Endothelial cell of umbilical vein (primary cell): Measurements from ENCODE around the gene COG4. TPM values are rescaled to one million over a fixed set of nuclear protein-coding genes. Genes with fewer than 3 reads are reported as not detected.

ENCODE experiments used
- BruUV-seq: library from RNA; stranded (reverse); fragments of 400-500 nt; replicated peaks from 2 replicates; lab custom pipeline; 2021; lab: Mats Ljungman, UMichigan
- CTCF ChIA-PET: fragments of 300-600, 350-600 bp; sonication (Branson Sonifier 250); formaldehyde crosslinking; loops from one replicate; lab custom pipeline; 2021; ENCODE audit warnings: antibody characterized with exemption, inconsistent platforms; lab: Charles Lee
- POLR2A ChIA-PET: fragments of 300-600, 350-600 bp; sonication (Branson Sonifier 250); formaldehyde crosslinking; loops from one replicate; lab custom pipeline; 2021; ENCODE audit warnings: antibody characterized with exemption, inconsistent platforms; lab: Charles Lee
- DNase-seq: peaks from one replicate; pipeline ENCODE4 v3.0.0-alpha.2; 2011; ENCODE audit warnings: low read depth, low spot score
- FAIRE-seq: peaks from 2 replicates; lab custom pipeline; 2011; peaks lifted over from hg19 to GRCh38; lab: Jason Lieb, UNC
- H2AFZ ChIP-seq: 2 replicates; pipeline ENCODE4 v1.6.0; 2012; ENCODE audit warnings: low read depth, low read length, control low read depth, inconsistent platforms
- H3K27ac ChIP-seq: 2 replicates; pipeline ENCODE4 v1.5.1; 2011; ENCODE audit warnings: low read depth, mild to moderate bottlenecking, control low read depth, low read length, moderate library complexity; ENCODE audit not compliant: insufficient read depth
- H3K27me3 ChIP-seq, 2 experiments: 2 replicates each; pipeline versions ENCODE4 v1.6.0 to v1.6.1; 2011; ENCODE audit warnings: low read length in 2 of 2, mixed read lengths in 1 of 2; ENCODE audit not compliant: control insufficient read depth in 2 of 2, insufficient read depth in 2 of 2
- H3K36me3 ChIP-seq, 2 experiments: 2 replicates in 1 of 2; 3 replicates in 1 of 2; pipeline ENCODE4 v1.5.1; 2011; ENCODE audit warnings: low read length in 2 of 2, mild to moderate bottlenecking in 1 of 2, moderate library complexity in 1 of 2; ENCODE audit not compliant: control insufficient read depth in 2 of 2, insufficient read depth in 2 of 2; ENCODE audit errors: extremely low read depth in 1 of 2
- H3K4me1 ChIP-seq: 3 replicates; pipeline ENCODE4 v1.5.1; 2011; ENCODE audit warnings: mild to moderate bottlenecking, low read length; ENCODE audit not compliant: control insufficient read depth, insufficient read depth; ENCODE audit errors: extremely low read depth
- H3K4me2 ChIP-seq: 2 replicates; pipeline ENCODE4 v1.6.1; 2011; ENCODE audit warnings: low read length, control low read depth, mixed read lengths; ENCODE audit not compliant: insufficient read depth
- H3K4me3 ChIP-seq, 3 experiments: fragments of 200-600 bp in 1 of 3; sonication (generic), shearing (Covaris generic) in 1 of 3; replicated peaks in 1 of 3; 2 replicates each; pipeline ENCODE4 v1.5.1; 2011 to 2016; ENCODE audit warnings: control low read depth in 3 of 3, low read length in 3 of 3, mild to moderate bottlenecking in 2 of 3, inconsistent platforms in 1 of 3, low read depth in 1 of 3, moderate library complexity in 1 of 3; ENCODE audit not compliant: insufficient read depth in 1 of 3
- H3K79me2 ChIP-seq: 2 replicates; pipeline ENCODE4 v1.6.0; 2012; ENCODE audit warnings: low read length, inconsistent platforms; ENCODE audit not compliant: control insufficient read depth, insufficient read depth
- H3K9ac ChIP-seq: replicated peaks from 2 replicates; pipeline ENCODE3; 2011; ENCODE audit warnings: low read length, control low read depth; ENCODE audit not compliant: insufficient read depth; ENCODE audit errors: extremely low read depth
- H3K9me1 ChIP-seq: replicated peaks from 3 replicates; pipeline ENCODE4 v1.6.0; 2011; ENCODE audit warnings: mild to moderate bottlenecking, low read length; ENCODE audit not compliant: control insufficient read depth, insufficient read depth; ENCODE audit errors: extremely low read depth
- H3K9me3 ChIP-seq: replicated peaks from 2 replicates; pipeline ENCODE4 v1.5.1; 2012; ENCODE audit warnings: low read length, inconsistent platforms; ENCODE audit not compliant: control insufficient read depth, insufficient read depth
- H4K20me1 ChIP-seq: replicated peaks from 2 replicates; pipeline ENCODE3; 2011; ENCODE audit warnings: mild to moderate bottlenecking, low read length; ENCODE audit not compliant: control insufficient read depth, insufficient read depth; ENCODE audit errors: extremely low read depth
- EZH2 ChIP-seq: IDR thresholded peaks from 2 replicates; pipeline ENCODE4 v1.6.1; 2012; ENCODE audit warnings: borderline replicate concordance, low read depth, mild to moderate bottlenecking, moderate library complexity, low read length, inconsistent platforms; ENCODE audit not compliant: severe bottlenecking
- FOS ChIP-seq: IDR thresholded peaks from 2 replicates; pipeline ENCODE4 v1.6.1; 2011; ENCODE audit warnings: mild to moderate bottlenecking, low read length, moderate library complexity, borderline replicate concordance; ENCODE audit not compliant: insufficient read depth
- GATA2 ChIP-seq: IDR thresholded peaks from 2 replicates; pipeline ENCODE4 v1.7.0; 2011; ENCODE audit warnings: low read depth, mild to moderate bottlenecking, moderate library complexity, mixed read lengths, low read length; ENCODE audit not compliant: insufficient read length, insufficient read depth
- JUN ChIP-seq: IDR thresholded peaks from 2 replicates; pipeline ENCODE4 v1.6.1; 2011; ENCODE audit warnings: borderline replicate concordance, low read depth; ENCODE audit not compliant: insufficient read length, insufficient read depth
- MYC ChIP-seq: IDR thresholded peaks from one replicate; pipeline ENCODE4 v1.6.1; 2011; ENCODE audit warnings: mild to moderate bottlenecking, low read depth, low read length
- POLR2A ChIP-seq: IDR thresholded peaks from 2 replicates; pipeline ENCODE4 v1.6.1; 2012; ENCODE audit warnings: low read depth, mild to moderate bottlenecking, control low read depth, low read length
- POLR2AphosphoS5 ChIP-seq: IDR thresholded peaks from 2 replicates; pipeline ENCODE4 v1.6.1; 2012; ENCODE audit warnings: low read depth, mild to moderate bottlenecking, control low read depth, low read length, moderate library complexity; ENCODE audit not compliant: insufficient read depth
- dilution Hi-C: fragments of 300-500 bp; cut with MboI; formaldehyde crosslinking; loops from one replicate; pipeline ENCODE4 v1.15.0; 2019; ENCODE audit warnings: low sequenced_read_pairs; ENCODE audit not compliant: extremely low pct_ligation_motif_present
- intact Hi-C: fragments of 100-400 bp; cut with micrococcal nuclease; formaldehyde crosslinking; loops from one replicate; pipeline ENCODE4 v1.10.0; 2022
- polyA plus RNA-seq, 4 experiments: library from polyadenylated mRNA; depleted of rRNA in 3 of 4; stranded (reverse) in 3 of 4; unstranded in 1 of 4; fragments of >200 nt; gene quantifications; 2 replicates each; pipeline versions ENCODE4 v1.2.1 to v1.2.3, GENCODE V29; 2011 to 2012; ENCODE audit warnings: missing spikeins in 1 of 4
- total RNA-seq: library from RNA; stranded (reverse); gene quantifications from 2 replicates; pipeline ENCODE4 v1.2.3, GENCODE V29; 2021
- TF ChIP-seq, protein P1 (sequence below), 2 donors: IDR thresholded peaks; 1 replicate in 1 of 2; 2 replicates in 1 of 2; pipeline ENCODE4 v1.5.1; 2011; ENCODE audit warnings: low read length in 2 of 2, mild to moderate bottlenecking in 2 of 2, moderate library complexity in 2 of 2, control low read depth in 1 of 2, inconsistent platforms in 1 of 2, low read depth in 1 of 2; ENCODE audit not compliant: insufficient read depth in 1 of 2; ENCODE audit errors: extremely low read depth in 1 of 2
- TF ChIP-seq, protein P2 (sequence below): IDR thresholded peaks from 2 replicates; pipeline ENCODE4 v1.6.1; 2011; ENCODE audit not compliant: insufficient read depth, insufficient read length

Gene COG4
- total and polyA plus RNA-seq, 2 donors (not counting 3 experiments of a cell fraction or from before 2014, with no cell fraction given), result 53.7 to 61.2 TPM

DNA sequence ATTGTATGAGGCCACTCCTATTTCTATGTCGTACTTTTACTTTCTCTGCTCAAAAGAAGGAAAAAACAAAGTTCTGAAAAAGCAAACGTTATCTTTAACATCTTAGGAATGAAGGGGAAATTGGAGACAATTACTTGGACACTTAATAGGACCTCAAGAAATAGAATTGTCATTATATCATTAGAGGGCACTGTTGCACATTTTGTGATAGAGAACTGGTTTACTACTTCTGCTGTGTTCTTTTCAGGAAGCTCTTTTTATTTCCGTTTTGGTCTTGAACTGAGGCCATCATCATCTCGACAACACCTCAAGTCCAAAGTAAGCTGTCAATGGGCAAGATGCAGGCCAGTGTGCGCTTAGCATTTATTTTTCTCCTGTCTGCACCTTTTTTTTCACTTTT lies 14.6 kb downstream of the COG4 start:
- no peak overlapping the region for H2AFZ ChIP-seq
- POLR2A ChIA-PET, result interaction anchor here (0.5 kb wide), 1 partner anchor 118 kb away, joined by 3 read pairs; no protein-coding TSS in a partner anchor
- H3K27ac ChIP-seq, result no peak overlapping the region
- intact Hi-C loops (loop anchor here (5.0 kb wide), 1 partner anchor 144 kb away; no protein-coding TSS in a partner anchor), dilution Hi-C loops (no loop called here)
- H3K9me3 ChIP-seq, result no peaks in the 10 kb centered on the region
- H3K9me1 ChIP-seq, result no peaks in the 10 kb centered on the region
- DNase-seq (peak; percentile 78), FAIRE-seq (peak; percentile 67)
- CTCF ChIA-PET, result interaction anchor here (0.6 to 1.8 kb wide), 20 partner anchors 9 to 262 kb away, joined by 3 to 39 read pairs (median 4); partner anchors contain the start of genes COG4, SF3B3 and ST3GAL2
- no peaks in the 10 kb centered on the region for H3K79me2 ChIP-seq
- TF ChIP-seq, protein P1, sequence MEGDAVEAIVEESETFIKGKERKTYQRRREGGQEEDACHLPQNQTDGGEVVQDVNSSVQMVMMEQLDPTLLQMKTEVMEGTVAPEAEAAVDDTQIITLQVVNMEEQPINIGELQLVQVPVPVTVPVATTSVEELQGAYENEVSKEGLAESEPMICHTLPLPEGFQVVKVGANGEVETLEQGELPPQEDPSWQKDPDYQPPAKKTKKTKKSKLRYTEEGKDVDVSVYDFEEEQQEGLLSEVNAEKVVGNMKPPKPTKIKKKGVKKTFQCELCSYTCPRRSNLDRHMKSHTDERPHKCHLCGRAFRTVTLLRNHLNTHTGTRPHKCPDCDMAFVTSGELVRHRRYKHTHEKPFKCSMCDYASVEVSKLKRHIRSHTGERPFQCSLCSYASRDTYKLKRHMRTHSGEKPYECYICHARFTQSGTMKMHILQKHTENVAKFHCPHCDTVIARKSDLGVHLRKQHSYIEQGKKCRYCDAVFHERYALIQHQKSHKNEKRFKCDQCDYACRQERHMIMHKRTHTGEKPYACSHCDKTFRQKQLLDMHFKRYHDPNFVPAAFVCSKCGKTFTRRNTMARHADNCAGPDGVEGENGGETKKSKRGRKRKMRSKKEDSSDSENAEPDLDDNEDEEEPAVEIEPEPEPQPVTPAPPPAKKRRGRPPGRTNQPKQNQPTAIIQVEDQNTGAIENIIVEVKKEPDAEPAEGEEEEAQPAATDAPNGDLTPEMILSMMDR (IDR thresholded peaks at IDR 0.05; ENCODE audit: extremely low read depth in 1 of 2, insufficient read depth in 1 of 2, low read depth in 1 of 2, low read length in 2 of 2), result peak in 1 of 2 donors; percentile 10
- TF ChIP-seq, protein P2, sequence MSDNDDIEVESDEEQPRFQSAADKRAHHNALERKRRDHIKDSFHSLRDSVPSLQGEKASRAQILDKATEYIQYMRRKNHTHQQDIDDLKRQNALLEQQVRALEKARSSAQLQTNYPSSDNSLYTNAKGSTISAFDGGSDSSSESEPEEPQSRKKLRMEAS, result no peak
- H3K4me1 ChIP-seq, result peaks cover 10% of the 10 kb centered on the region
- no peak overlapping the region for H3K4me3 ChIP-seq
- H3K4me2 ChIP-seq, result no peak overlapping the region
- H3K36me3 ChIP-seq, result peaks cover 13 to 23% of the 10 kb centered on the region in 2 experiments
- H3K27me3 ChIP-seq, result no peaks in the 10 kb centered on the region
- no TSS peak for BruUV-seq
- no peaks in the 10 kb centered on the region for H4K20me1 ChIP-seq
- H3K9ac ChIP-seq, result no peak overlapping the region

DNA sequence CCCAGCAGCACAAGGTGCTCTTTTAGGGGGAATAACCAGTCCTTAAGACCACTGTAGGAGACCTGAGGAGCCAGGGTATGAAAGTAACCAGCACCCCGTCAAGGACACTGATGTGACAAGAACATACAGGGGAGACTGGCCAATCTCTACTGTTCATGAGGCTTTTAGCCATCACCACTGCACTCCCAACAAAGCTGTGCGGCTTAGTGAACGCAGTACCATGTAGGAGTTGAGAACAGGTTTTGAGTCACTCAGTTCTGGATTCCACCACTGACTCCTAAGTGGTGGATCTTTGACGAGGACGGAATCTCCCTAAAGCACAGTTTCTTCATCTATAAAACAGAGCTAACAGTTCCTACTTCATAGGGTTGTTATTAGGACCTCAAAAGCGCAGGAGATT lies 26.8 kb downstream of the COG4 start:
- TF ChIP-seq JUN (no peak), FOS (no peak), MYC (no peak), GATA2 (no peak), POLR2A (no peak), POLR2AphosphoS5 (no peak), EZH2 (no peak)
- TF ChIP-seq, protein P1 (IDR thresholded peaks at IDR 0.05; ENCODE audit: extremely low read depth in 1 of 2, insufficient read depth in 1 of 2, low read depth in 1 of 2, low read length in 2 of 2), result no peak
- TF ChIP-seq, protein P2, result no peak
- Histone ChIP-seq H3K4me3 (no peak overlapping the region), H2AFZ (no peak overlapping the region), H4K20me1 (no peaks in the 10 kb centered on the region), H3K9me3 (no peaks in the 10 kb centered on the region), H3K4me1 (no peaks in the 10 kb centered on the region), H3K27ac (no peak overlapping the region), H3K4me2 (no peak overlapping the region), H3K79me2 (no peaks in the 10 kb centered on the region), H3K36me3 (peaks cover 4 to 32% of the 10 kb centered on the region in 2 experiments), H3K9me1 (no peaks in the 10 kb centered on the region), H3K27me3 (no peaks in the 10 kb centered on the region), H3K9ac (no peak overlapping the region)
- DNase-seq (no peak), FAIRE-seq (no peak)
- POLR2A ChIA-PET, result interaction anchor here (0.6 to 0.7 kb wide), 2 partner anchors 9 to 43 kb away, joined by 3 to 5 read pairs; no protein-coding TSS in a partner anchor
- CTCF ChIA-PET, result interaction anchor here (0.6 to 2.6 kb wide), 3 partner anchors 13 to 156 kb away, joined by 3 to 8 read pairs (median 3); no protein-coding TSS in a partner anchor
- intact Hi-C loops, result no loop called here
- dilution Hi-C loops, result no loop called here
- no TSS peak for BruUV-seq
